Measurements from ENCODE around the gene SYVN1.
A peak's percentile ranks its signal among the peaks of the same experiment; 100 is the strongest.
"Not testable (repeated sequence)": the region's sequence is repeated elsewhere in the genome, so short reads cannot be mapped to it uniquely, and the experiment has no call there.

SYVN1 gene

DNA sequence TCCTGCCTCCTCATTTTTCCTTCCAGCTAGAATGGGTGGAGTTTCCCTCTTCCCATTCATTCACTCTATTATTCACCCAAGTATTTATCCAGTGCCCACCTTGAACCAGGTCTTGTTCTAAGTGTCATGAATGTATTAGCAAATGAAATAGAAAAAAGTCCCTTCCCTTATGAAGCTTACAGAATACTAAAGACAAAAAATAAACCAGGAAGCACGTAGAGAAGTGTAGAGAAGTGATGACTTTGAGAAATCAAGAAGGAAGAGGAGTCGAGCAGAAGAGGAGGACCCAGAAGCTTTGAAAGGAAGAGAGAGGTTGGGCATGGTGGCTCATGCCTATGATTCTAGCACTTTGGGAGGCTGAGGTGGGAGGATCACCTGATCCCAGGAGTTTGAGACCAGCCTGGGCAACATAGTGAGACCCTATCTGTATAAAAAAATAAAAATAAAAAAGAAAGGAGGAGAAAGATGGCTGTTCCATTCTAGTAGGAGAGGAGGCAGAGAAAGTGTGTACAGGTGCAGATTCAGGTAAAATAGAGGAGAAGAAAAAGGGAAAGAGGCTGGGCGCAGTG, 17.1 kb upstream of the SYVN1 start:
- no peak for DNase-seq (ENCODE audit: low read depth in 2 of 2)

DNA sequence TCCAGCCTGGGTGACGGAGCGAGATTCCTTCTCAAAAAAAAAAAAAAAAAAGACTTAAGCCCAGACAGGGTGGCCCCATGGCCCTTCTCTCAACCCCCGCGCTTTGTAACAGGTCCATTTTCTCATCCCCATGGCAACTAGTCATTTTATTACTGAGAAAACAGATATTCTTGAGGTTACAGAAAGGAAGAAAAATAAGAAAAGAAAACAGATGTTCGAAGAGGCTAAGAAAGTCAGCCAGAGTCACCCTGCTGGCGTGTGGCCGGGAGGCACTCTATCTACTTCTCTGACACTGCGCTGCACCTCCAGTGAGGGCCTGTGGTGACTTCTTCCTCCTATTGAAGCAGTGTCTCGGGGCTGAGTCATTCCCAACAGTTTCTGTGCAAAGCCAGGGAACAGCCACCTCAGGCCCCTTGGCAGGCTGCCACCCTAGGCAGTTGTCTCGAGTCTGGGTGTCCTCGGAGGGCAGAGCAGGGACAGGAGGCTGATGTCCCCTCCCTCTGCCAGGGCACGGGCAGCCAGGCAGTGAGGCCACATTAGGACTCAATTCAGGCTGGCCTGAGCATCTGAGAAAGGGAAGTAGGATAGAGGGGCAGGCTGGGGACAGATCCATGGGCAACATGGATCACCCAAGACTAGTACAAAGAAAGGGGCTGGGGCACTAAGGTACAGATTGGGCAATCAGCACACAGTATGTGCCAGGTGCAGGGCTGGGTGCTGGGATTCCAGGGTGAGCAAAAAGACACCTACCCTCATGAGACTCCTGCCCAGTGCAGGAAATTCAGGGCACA, 16.4 kb upstream of the SYVN1 start:
- DNase-seq (ENCODE audit: low read depth in 2 of 2): no peak

DNA sequence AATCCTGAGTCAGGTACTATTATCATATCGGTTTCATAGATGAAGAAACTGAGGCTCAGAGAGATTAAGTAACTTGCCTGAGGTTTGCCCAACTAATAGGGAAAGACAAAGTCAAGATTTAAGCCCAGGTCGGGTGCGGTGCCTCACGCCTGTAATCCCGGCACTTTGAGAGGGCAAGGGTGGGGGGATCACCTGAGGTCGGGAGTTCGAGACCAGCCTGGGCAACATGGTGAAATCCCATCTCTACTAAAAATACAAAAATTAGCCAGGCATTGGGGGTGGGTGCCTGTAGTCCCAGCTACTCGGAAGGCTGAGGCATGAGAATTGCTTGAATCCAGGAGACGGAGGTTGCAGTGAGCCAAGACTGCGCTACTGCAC, 15.8 kb upstream of the SYVN1 start:
- not testable (repeated sequence) for DNase-seq (ENCODE audit: low read depth in 2 of 2)

- no peak for DNase-seq (ENCODE audit: low read depth in 2 of 2)
These were observed 14.3 kb upstream of the SYVN1 start for GRCh38 chr11:65148657-65149056.

- DNase-seq (ENCODE audit: low read depth in 2 of 2): no peak
These were observed 13.2 kb upstream of the SYVN1 start for GRCh38 chr11:65147352-65148075.

DNA sequence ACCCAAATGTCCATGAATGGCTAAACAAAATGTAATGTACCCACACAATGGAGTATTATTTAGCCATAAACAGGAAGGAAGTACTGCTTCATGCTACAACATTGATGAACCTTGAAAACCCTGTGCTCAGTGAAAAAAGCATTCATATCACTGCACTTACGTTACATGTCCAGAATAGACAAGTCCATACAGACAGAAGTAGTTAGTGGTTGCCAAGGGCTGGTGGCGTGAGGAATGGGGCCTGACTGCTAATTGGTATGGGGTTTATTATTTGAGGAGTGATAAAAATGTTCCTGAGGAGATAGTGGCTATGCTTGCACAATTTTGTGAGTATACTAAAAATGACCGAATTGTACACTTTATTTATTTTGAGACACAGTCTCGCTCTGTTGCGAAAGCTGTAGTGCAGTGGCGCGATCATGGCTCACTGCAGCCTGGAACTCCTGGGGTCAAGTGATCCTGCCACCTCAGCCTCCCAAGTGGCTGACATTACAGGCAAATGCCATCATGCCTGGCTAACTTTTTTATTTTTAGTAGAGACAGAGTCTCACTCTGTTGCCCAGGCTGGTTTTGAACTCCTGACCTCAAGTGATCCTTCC, 7.7 kb upstream of the SYVN1 start:
- DNase-seq (ENCODE audit: low read depth in 2 of 2): no peak

DNA sequence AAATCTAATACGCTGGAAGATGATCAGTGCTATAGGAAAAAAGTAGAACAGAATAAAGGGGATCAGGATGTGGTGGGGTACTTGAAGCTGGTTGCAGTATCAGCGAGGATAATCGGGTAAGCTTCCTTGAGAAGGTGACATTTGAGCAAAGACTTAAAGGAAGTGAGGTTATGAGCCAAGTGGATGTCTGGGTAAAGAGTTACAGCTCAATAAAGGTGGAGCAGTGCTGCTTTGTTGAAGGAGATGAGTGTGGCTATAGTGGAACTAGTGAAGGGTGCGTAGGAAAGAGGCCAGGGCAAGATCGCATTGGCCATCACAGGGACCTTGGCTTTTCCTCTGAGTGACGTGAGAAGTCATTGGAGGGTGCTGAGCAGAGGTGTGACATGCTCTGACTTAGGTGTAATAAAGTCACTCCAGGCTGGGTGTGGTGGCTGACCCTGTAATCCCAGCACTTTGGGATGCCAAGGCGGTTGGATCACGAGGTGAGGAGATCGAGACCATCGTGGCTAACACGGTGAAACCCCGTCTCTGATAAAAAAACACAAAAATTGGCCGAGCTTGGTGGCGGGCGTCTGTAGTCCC, 2.3 kb upstream of the SYVN1 start:
- no peak for DNase-seq (ENCODE audit: low read depth in 2 of 2)

GRCh38 chr11:65135633-65136145, 1.4 kb upstream of the SYVN1 start:
- no peak for DNase-seq (ENCODE audit: low read depth in 2 of 2)

GRCh38 chr11:65134952-65135632, 773 bp upstream of the SYVN1 start:
- DNase-seq (ENCODE audit: low read depth in 2 of 2): peak; percentile 46 to 60

- DNase-seq (ENCODE audit: low read depth in 2 of 2): no peak
These were observed 595 bp downstream of the SYVN1 start for GRCh38 chr11:65133724-65134123.

DNA sequence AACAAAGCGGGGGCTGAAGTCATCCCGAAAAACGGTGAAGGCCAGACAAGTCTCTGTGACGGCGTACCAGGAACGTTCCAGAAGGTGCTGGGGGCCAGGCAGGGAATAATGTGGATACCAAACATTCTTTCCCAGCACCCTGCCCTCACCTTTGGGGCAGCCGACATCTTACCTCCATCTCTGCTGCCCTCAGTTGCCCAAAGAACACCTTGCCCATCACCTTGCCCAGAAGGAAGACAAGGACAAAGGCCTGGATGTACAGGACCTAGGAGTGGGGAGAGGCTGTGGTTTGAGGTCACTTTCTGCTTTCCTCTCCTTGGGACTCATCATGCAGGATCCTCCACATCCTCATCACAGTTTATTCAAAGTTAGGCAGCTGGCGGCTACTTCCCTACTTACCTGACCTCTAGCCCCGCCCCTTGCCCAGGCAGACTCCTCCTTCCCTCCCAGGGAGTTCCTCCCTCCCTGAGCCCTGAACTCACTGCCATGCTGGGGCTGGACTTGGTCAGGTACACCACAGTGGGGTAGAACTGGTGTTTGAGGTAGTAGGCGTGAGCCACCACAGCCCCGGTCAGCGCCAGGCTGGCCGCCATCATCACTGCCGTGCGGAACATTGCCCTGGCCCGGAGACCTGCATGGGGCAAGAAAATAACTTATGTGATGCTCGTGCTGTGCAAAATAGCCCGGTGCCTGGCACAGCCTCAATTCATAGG, 1.2 kb downstream of the SYVN1 start:
- DNase-seq (ENCODE audit: low read depth in 2 of 2): no peak

DNA sequence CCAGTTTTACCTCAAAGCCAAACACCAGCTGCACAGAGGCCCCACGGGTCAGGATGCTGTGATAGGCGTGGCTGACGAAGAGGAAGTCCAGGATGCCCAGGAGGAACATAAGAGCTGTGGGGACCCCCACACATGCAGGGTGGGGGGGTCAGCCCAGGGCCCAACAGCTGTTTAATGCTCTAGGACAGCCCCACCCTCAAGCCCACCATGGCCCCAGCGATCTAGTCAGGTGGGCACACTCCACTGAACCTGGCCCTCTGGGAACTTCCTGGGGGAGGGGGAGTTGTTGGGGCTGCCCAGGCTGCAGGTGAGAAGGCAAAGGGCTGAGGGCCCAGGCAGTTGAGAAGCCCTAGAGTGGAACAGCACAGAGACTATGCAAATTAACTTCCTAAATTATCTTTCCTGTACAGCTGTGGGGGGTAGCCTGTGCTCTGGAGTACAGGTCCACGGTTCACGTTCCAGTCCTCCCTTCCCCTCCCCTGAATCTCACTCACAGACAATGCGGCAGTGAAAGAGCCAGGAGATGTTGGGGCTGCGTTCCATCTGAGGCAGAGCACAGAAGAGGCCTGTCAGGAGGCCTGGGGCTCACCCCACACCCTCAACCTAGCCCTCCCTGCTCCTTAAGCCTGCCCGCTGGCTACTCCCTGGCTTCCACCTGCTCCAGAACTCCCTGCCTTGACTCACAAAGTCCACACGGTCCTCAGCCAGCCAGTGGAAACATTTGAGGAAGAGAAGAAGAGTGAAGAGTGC, 1.9 kb downstream of the SYVN1 start:
- no peak for DNase-seq (ENCODE audit: low read depth in 2 of 2)

DNA sequence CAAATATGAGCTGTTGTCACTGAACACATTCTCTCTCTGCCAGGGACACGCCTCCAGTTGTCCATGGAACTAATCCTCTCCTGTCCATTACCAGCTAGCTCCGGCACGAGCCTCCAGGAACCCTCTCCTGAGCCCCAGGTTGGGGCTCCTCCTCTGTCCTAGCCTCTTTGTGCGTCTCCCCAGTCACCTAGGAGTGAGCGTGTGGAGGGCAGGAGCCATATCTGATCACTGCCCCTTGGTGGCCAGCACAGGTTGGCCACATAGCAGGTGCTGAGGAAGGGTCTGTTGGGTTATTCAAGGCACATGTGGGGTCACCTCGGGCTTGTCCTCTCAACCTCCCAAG, 2.5 kb downstream of the SYVN1 start:
- DNase-seq (ENCODE audit: low read depth in 2 of 2): no peak

DNA sequence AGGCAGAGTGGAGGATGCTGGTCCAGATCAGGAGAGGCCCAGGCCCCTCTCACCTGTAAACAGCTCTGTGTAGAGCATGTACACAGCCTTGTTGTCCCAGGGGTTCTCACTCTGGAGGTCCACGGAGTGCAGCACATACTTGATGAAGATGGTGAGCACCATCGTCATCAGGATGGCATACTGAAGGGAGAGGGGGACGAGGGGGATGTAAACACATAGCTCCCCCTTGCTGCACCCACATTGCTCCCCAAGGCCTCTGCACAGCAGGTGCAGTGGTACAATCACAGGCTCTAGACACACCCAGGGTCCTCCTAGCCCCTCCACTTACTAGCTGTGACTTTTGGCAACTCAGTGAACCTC, 2.9 kb downstream of the SYVN1 start:
- DNase-seq (ENCODE audit: low read depth in 2 of 2): no peak

GRCh38 chr11:65130631-65131416, 3.5 kb downstream of the SYVN1 start:
- no peak for DNase-seq (ENCODE audit: low read depth in 2 of 2)

DNA sequence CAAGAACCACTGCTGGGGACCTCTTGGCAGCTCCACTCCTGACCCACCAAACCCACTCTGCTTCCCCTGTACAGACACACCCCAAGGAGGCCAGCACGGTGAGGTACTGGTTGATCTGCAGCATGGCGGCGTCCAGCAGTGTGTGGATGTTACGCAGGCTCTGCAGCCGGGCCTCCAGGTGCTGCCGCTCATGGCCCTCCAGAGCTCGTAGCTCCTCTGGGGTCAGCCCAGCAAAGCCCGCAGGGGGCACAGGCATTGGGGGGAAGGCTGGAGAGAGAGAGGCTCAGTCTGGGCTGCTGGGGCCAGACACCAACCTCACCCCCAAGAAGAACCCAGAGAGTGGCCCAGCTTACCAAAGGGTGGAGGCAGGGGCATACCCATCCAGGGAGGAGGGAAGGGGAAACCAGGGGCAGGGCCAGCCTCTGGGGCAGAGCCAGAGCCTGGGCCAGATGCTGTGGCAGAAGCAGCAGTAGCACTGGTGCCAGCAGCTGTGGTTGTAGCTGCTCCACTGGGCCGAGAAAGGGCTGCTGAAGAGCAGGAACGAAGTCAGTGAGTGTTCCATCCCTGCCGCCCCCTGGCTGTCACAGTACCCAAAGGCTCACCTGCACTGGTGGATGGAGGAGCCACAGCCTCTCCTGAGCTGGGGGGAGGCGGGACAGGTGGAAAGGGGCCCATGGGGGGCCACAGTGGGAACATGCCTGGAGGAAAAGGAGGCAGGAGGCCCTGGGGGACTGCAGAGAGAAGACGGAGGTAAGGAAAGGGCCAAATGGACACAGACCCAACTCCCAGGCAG, 4.5 kb downstream of the SYVN1 start:
- DNase-seq (ENCODE audit: low read depth in 2 of 2): no peak

GRCh38 chr11:65128182-65129145, 5.9 kb downstream of the SYVN1 start:
- DNase-seq (ENCODE audit: low read depth in 2 of 2): no peak
